ENCODE data around the gene SART3.
A peak's percentile ranks its signal among the peaks of the same experiment; 100 is the strongest.

SART3 gene

DNA sequence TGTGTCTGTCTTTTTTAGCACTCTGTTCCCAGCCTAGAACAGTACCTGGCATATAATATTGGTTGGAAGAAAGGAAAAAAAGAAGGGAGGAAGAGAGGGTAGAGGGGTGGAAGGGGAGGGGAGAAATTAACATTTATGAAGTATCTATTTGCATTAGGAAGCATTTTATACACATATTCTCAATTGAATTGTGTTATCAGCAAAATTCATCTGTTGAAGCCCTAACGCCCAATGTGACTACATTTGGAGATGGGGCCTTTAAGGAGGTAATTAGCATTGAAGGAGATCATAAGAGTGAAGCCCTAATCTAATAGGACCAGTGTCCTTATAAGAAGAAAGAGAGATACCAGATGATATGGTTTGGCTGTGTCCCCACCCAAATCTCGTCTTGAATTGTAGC is 76.1 kb downstream of the SART3 start:
- no peaks in the 10 kb centered on the region for H3K4me1 Mint-ChIP-seq
- peaks cover 4% of the 10 kb centered on the region for H3K9me3 Mint-ChIP-seq
- no peak overlapping the region for H3K27ac Mint-ChIP-seq

GRCh38 chr12:108484431-108484830 is 76.5 kb downstream of the SART3 start:
- Mint-ChIP-seq H3K36me3 (no peaks in the 10 kb centered on the region), H3K9me3 (peaks cover 4% of the 10 kb centered on the region), H3K27ac (no peak overlapping the region), H3K4me1 (no peaks in the 10 kb centered on the region), H3K4me3 (no peak overlapping the region)
- DNase-seq (ENCODE audit: low spot score in 2 of 2) (no peak), ATAC-seq (no peak)

More for the DNA sequence above, 76.1 kb downstream of the SART3 start:
- H3K4me3 Mint-ChIP-seq, result no peak overlapping the region
- no peak for ATAC-seq
- H3K36me3 Mint-ChIP-seq, result no peaks in the 10 kb centered on the region
- no peak for DNase-seq (ENCODE audit: low spot score in 2 of 2)

- no peaks in the 10 kb centered on the region for H3K4me1 Mint-ChIP-seq
- no peak overlapping the region for H3K27ac Mint-ChIP-seq
- H3K4me3 Mint-ChIP-seq, result no peak overlapping the region
- no peak for DNase-seq (ENCODE audit: low spot score in 2 of 2)
- ATAC-seq, result no peak
- H3K9me3 Mint-ChIP-seq, result peaks cover 4% of the 10 kb centered on the region
- H3K36me3 Mint-ChIP-seq, result no peaks in the 10 kb centered on the region
Measured at GRCh38 chr12:108483213-108484059, 77.5 kb downstream of the SART3 start.

DNA sequence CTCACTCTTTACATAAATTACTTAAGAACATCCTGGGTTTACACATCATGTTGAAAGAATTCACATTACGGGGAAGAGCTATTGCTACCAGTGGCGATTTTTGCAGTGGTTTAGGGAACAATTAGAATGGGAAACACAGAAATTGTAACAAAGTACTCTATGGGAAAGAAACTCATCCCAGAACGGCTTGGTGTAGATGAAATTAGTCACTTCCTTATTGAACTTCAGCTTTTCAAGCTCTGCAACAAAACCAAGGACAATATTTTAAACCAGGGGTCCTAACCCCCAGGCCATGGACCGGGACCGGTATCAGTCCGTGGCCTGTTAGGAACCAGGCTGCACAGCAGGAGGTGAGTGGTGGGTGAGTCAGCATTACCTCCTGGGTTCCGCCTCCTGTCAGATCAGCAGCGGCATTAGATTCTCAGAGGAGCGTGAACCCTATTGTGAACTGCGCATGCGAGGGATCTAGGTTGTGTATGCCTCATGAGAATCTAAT is 78.2 kb downstream of the SART3 start:
- Mint-ChIP-seq H3K4me3 (no peak overlapping the region), H3K27ac (no peak overlapping the region), H3K9me3 (peaks cover 4% of the 10 kb centered on the region), H3K36me3 (no peaks in the 10 kb centered on the region), H3K4me1 (no peaks in the 10 kb centered on the region)
- ATAC-seq (no peak), DNase-seq (ENCODE audit: low spot score in 2 of 2) (no peak)

GRCh38 chr12:108479364-108480070 is 81.5 kb downstream of the SART3 start:
- peak; percentile 76 for ATAC-seq
- H3K27ac Mint-ChIP-seq, result no peak overlapping the region
- DNase-seq (ENCODE audit: low spot score in 2 of 2), result no peak

DNA sequence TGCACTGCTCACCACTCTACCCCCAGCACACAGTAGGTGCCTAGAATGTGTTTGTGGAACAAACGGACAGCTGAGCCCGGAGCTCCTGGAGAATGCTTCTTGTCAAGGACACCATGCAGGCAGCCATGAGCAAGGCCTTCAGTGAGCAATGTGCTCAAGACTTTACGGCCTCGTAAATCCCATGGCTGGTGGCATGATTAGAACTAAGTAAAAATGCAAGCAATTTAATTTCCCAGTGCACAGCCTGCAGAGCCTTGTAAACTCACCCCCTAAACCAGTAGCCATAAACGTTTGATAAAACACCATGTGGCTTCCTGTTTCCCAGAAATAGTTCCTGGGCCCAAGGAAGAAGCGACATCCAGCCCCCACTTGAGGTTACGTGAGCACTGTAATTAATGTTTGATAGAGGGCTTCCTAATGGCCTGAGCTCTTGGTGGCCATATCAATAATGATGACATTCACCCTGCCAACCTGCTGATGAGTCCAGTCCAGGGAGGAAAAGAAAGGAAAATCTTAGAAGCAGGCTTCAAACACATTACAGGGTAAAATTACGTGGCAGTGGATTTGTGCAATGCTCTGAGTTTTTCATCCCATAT is 82.3 kb downstream of the SART3 start:
- H3K4me1 Mint-ChIP-seq, result no peaks in the 10 kb centered on the region

More at GRCh38 chr12:108479364-108480070, 81.5 kb downstream of the SART3 start:
- Mint-ChIP-seq H3K4me3 (no peak overlapping the region), H3K4me1 (no peaks in the 10 kb centered on the region), H3K36me3 (no peaks in the 10 kb centered on the region), H3K9me3 (no peaks in the 10 kb centered on the region)

GRCh38 chr12:108477881-108478259 is 83.1 kb downstream of the SART3 start:
- ATAC-seq (no peak), DNase-seq (ENCODE audit: low spot score in 2 of 2) (no peak)
- H3K36me3 Mint-ChIP-seq, result no peaks in the 10 kb centered on the region
- H3K27ac Mint-ChIP-seq, result no peak overlapping the region
- H3K4me1 Mint-ChIP-seq, result no peaks in the 10 kb centered on the region
- H3K4me3 Mint-ChIP-seq, result no peak overlapping the region
- H3K9me3 Mint-ChIP-seq, result no peaks in the 10 kb centered on the region

More for the DNA sequence above, 82.3 kb downstream of the SART3 start:
- DNase-seq (ENCODE audit: low spot score in 2 of 2), result no peak
- Mint-ChIP-seq H3K27ac (no peak overlapping the region), H3K36me3 (no peaks in the 10 kb centered on the region), H3K9me3 (no peaks in the 10 kb centered on the region), H3K4me3 (no peak overlapping the region)
- ATAC-seq, result no peak

DNA sequence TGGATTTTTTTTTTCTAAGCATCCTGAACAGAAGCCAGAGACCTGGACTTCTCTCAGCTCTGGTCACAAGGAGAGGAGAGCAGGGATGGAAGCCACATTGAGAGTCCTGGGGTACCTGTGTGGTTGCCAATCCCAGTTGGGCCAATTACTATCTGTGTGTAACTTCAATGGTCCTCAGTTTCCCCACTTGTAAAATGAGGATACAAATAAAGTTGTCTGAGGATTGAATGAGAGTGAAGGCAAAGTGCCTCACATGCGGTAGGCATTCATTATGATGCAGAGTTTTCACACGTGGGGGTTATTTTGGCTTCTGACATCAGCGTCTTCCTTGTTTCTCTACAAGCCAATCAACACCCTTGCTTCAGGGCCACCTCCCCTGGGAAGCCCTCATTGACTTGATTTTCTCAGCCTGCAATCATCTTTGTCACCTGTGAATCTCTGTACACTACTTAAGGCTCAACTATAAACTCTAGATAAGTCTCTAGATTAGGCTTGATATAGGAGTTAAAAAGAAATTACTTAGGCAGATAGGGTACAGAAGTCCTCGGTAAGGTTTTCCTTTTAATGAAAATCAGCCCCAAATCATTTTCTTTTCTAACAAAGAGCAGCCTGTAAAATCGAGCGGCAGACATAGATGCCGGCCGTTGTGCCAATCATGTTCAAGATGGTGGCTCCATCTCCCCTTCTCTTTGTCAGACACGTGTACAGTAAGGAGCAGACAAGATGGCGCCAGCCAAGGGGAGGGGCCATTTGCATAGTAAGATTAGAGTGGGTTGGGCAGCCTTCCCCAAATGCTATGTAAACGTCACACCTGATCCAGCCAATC is 83.7 kb downstream of the SART3 start:
- no peak for DNase-seq (ENCODE audit: low spot score in 2 of 2)
- Mint-ChIP-seq H3K27ac (no peak overlapping the region), H3K9me3 (no peaks in the 10 kb centered on the region), H3K36me3 (no peaks in the 10 kb centered on the region), H3K4me1 (no peaks in the 10 kb centered on the region), H3K4me3 (no peak overlapping the region)
- ATAC-seq, result no peak

DNA sequence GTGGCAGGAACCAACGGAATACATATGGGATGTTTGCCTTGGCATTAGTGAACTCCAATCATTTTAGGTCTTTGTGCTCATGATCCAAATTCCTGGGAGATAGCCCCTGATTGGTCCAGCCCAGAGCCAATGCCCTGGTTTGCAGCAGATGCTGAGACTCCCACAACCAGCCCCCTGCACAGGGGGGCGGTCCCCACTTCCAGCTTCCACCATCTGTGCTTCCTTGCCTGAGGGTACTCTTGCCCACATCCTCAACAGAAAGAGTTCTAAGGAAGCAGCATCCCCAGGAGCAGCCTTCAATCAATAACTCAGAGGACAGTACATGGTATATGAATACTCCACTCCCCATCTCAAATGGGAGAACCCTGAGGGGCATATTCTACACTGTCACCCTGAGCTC is 85.6 kb downstream of the SART3 start:
- H3K27ac Mint-ChIP-seq, result no peak overlapping the region
- no peak for ATAC-seq
- no peaks in the 10 kb centered on the region for H3K36me3 Mint-ChIP-seq
- no peak overlapping the region for H3K4me3 Mint-ChIP-seq
- no peaks in the 10 kb centered on the region for H3K4me1 Mint-ChIP-seq
- no peaks in the 10 kb centered on the region for H3K9me3 Mint-ChIP-seq
- DNase-seq (ENCODE audit: low spot score in 2 of 2), result no peak

- no peak for ATAC-seq
- Mint-ChIP-seq H3K4me1 (no peaks in the 10 kb centered on the region), H3K9me3 (no peaks in the 10 kb centered on the region)
Measured at GRCh38 chr12:108473400-108474055, 87.4 kb downstream of the SART3 start.

More at GRCh38 chr12:108473400-108474055, 87.4 kb downstream of the SART3 start:
- Mint-ChIP-seq H3K4me3 (no peak overlapping the region), H3K27ac (no peak overlapping the region), H3K36me3 (no peaks in the 10 kb centered on the region)
- no peak for DNase-seq (ENCODE audit: low spot score in 2 of 2)
